ENCODE data around the gene MMP8. TPM values are rescaled to one million over a fixed set of nuclear protein-coding genes. Genes with fewer than 3 reads are reported as not detected.

The MMP8 gene
- polyA plus RNA-seq, 5 donors, result 0.05 to 0.26 (median 0.16) TPM; not detected in 1

- no peak for DNase-seq
Observed at GRCh38 chr11:102722821-102723220, 1.9 kb downstream of the MMP8 start.

- no peak for DNase-seq
Observed at GRCh38 chr11:102719620-102720277, 5.0 kb downstream of the MMP8 start.

GRCh38 chr11:102717280-102717679 lies 7.5 kb downstream of the MMP8 start:
- DNase-seq, result no peak

GRCh38 chr11:102716527-102716926 lies 8.2 kb downstream of the MMP8 start:
- no peak for DNase-seq

- DNase-seq, result no peak
Observed at GRCh38 chr11:102712137-102712536, 12.6 kb downstream of the MMP8 start.

GRCh38 chr11:102709201-102709945 lies 15.4 kb downstream of the MMP8 start:
- no peak for DNase-seq

GRCh38 chr11:102708654-102709053 lies 16.1 kb downstream of the MMP8 start:
- DNase-seq, result no peak

- DNase-seq, result no peak
Observed at GRCh38 chr11:102705626-102706025, 19.1 kb downstream of the MMP8 start, which contains the start of gene MMP27. Gene MMP27, minus strand, starts transcription at chr11:102705769. Its CDS starts 55 bp downstream, at chr11:102705714.

- no peak for DNase-seq
Observed at GRCh38 chr11:102704841-102705240, 19.9 kb downstream of the MMP8 start.

GRCh38 chr11:102703826-102704493 lies 20.8 kb downstream of the MMP8 start:
- no peak for DNase-seq

- DNase-seq, result no peak
Observed at GRCh38 chr11:102695201-102695600, 29.6 kb downstream of the MMP8 start.

GRCh38 chr11:102685754-102686153 lies 39.0 kb downstream of the MMP8 start:
- no peak for DNase-seq

GRCh38 chr11:102685338-102685737 lies 39.4 kb downstream of the MMP8 start:
- DNase-seq, result no peak

- DNase-seq, result no peak
Observed at GRCh38 chr11:102683277-102683676, 41.5 kb downstream of the MMP8 start.

- no peak for DNase-seq
Observed at GRCh38 chr11:102680945-102681344, 43.8 kb downstream of the MMP8 start.

GRCh38 chr11:102678022-102678421 lies 46.7 kb downstream of the MMP8 start:
- no peak for DNase-seq

GRCh38 chr11:102676084-102676483 lies 48.7 kb downstream of the MMP8 start:
- no peak for DNase-seq

- DNase-seq, result no peak
Observed at GRCh38 chr11:102669664-102670063, 55.1 kb downstream of the MMP8 start.

- DNase-seq, result peak in 1 of 2 donors; percentile 26
Observed at GRCh38 chr11:102666331-102666957, 58.3 kb downstream of the MMP8 start.

GRCh38 chr11:102664001-102664752 lies 60.6 kb downstream of the MMP8 start:
- no peak for DNase-seq

GRCh38 chr11:102662607-102663006 lies 62.1 kb downstream of the MMP8 start:
- DNase-seq, result no peak
